NCI-H2107 treated with DMSO at 0.1 percent for 48 hours (cell line): ENCODE measurements around the gene DIP2A.
"Not testable (repeated sequence)": the region's sequence is repeated elsewhere in the genome, so short reads cannot be mapped to it uniquely, and the experiment has no call there.

ENCODE experiments used
- DNase-seq: peaks from one replicate; lab custom pipeline; 2025; ENCODE audit not compliant: unreplicated experiment; lab: John Stamatoyannopoulos, UW

DIP2A gene

DNA sequence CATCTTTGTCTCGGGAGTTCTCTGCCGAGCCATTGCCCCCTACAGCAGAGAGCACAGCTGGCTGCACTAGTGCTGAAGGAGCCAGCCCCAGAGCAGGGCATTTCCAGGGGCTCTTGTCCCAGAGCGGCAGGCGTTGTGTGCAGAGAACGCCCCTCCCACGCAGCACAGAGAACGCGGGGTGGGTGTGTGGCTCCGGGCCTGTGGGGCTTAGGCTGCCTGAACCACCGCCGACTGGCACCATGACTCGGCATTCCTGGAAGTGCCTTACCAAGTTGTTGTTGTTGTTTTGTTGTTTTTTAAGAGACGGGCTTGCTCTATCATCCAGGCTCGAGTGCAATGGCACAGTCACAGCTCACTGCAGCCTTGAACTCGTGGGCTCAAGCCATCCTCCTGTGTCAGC lies 15.8 kb upstream of the DIP2A start:
- DNase-seq, result no peak

GRCh38 chr21:46443910-46444309 lies 14.8 kb upstream of the DIP2A start:
- DNase-seq, result no peak

GRCh38 chr21:46448108-46448507 lies 10.6 kb upstream of the DIP2A start:
- DNase-seq, result no peak

GRCh38 chr21:46448855-46449254 lies 9.8 kb upstream of the DIP2A start:
- not testable (repeated sequence) for DNase-seq

DNA sequence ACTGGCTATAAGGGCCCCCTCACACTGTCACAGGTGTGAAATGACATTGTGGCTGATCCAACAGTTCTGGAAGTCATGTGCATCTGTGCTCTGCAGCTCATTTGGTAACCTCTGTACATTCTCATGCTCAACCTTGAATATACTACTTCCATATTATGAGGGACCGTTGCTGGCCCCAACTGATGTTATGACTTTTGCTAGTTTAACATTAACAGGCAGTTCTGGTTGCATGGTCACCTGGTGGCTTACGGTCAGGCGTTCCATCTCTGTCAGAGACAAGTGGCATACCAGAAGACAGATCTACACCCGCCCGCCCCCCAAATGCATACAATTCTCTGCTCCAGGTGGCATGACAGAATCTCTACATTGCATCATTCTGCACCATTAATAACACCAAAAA lies 6.0 kb upstream of the DIP2A start:
- no peak for DNase-seq

DNA sequence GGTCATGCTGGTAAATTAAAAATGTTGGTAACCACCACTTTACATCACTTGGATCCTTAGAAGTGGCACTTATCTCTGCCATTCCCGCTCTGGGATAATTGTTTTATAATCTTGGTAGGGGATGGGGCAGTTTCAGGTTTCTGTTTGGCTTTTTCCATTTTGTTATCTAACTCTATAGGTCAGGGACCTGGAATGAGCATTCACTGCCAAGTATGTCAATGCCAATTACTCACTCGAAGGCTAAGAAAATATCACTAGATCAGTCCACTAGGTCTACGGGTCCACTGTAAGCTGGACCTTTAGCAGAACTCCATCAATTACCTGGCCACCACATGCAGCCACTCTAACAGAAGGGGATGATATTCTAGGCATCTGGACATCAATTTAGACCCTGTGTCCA lies 4.5 kb upstream of the DIP2A start:
- DNase-seq, result no peak

DNA sequence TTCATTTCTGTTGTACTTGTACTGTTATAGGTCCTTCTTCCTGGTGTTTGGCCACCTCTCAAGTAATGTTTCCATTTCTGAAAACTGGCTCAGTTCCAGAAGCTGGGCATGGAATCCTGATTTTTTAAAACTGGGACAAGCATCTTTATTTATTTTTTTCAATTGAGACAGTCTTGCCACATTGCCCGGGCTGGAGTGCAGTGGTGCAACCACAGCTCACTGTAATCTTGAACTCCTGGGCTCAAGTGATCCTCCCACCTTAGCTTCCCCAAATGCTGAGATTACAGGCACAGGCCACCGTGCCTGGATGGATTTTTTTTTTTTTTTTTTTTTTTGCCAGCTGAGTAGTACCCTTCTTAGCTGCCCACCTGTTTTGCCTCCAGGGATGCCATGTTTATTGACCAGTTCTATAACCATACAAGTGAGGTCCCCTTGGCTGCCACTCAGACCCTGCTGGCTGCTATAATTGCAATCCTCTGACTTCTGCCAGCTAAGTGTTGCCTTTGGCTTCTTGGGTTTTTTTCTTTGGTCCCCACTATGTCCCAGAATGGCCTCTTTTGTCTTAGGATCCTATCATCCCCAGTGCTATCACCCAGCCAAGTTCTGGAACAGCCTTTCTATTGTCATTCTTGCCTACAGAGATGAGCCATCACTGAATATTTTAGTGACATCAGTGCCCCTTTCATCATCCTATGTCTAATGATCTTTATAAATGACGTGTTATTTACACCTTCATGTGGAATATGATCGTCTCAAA lies 3.9 kb upstream of the DIP2A start:
- no peak for DNase-seq

DNA sequence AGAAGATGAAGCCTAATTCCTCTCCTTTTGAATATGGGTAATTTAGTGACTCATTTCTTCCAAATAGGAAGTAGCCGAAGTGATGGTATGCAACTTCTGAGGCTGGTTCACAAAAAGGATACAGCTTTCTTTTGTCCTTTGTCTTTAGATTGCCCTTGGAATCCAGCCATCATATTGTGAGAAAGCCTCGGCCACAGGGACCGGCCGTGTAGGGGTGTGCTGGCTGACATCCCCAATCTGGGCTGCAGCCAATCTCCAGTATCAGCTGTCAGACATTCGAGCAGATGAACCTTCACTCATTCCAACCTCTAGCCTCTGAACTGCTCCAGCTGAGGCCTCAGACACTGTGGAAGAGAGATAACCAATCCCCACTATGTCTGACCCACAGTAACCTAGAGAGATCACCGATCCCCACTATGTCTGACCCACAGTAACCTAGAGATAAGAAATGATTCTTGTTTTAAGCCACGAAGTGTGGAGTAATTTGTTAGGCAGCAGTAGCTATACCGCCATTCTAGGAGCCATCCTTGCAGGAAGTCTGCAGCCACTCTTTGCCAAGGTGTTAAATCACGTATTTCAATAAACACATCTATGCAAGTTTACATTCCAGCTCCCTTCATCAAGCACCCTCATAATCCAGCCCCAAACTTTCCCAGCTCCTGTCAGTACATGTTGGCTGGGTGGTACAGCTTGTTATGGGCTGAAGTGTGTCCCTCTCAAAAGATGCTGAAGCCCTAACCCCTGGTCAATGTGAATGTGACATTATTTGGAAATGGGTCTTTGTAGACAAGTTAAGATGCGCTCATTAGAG lies 2.9 kb upstream of the DIP2A start:
- no peak for DNase-seq

DNA sequence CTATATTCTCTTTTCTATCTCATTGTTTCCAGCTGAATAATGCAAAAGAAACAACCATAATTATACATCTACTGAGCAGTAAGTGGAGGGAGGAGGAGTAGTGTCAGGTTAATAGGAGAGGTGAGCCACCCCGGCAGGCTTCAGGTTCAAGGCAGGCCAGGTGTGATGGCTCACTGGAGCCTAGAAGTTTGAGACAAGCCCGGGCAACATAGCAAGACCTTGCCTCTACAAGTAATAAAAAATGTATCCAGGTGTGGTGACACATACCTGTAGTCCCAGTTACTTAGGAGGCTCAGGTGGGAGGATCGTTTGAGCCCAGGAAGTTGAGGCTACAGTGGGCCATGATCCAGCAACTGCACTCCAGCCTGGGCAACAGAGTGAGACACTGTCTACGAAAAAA lies 1.9 kb upstream of the DIP2A start:
- no peak for DNase-seq

DNA sequence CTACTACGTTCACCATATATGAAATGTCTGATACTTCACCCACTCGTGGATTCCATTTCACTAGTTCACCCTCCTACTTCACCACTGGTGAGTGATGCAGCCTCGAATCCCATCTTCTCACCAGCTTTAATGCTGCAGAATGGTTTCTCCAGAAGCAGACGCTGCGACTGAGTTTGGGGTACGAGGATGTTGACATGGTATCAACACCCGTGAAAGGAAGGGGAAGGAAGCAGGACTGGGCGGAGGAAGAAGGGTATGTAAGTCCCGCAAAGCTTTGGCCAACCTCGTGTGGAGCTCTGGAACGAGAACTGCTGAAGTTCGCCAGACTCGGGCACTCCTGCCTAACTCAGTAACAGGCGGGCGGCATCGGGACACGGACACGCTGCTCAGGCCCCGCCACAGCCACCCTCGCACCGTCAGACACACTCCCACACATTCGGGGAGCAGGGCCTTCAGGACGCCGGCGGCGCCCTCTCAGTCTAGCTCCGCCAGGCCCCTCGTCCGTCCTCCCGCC lies 833 bp upstream of the DIP2A start:
- no peak for DNase-seq

DNA sequence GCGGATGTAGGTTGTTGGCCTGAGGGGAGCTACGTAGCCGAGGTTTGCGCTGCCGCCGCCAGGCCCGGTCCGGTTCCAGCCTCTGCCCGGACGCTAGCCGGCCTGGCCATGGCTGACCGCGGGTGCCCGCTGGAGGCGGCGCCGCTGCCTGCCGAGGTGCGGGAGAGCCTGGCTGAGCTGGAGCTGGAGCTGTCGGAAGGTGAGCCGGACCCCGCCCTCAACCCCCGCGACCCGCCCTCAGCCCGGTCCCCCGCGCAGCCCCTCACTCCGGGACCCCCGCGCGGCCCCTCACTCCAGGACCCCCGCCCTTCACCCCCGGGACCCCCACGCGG lies 299 bp downstream of the DIP2A start:
- DNase-seq, result no peak

GRCh38 chr21:46459356-46460112 lies 843 bp downstream of the DIP2A start:
- DNase-seq, result no peak

DNA sequence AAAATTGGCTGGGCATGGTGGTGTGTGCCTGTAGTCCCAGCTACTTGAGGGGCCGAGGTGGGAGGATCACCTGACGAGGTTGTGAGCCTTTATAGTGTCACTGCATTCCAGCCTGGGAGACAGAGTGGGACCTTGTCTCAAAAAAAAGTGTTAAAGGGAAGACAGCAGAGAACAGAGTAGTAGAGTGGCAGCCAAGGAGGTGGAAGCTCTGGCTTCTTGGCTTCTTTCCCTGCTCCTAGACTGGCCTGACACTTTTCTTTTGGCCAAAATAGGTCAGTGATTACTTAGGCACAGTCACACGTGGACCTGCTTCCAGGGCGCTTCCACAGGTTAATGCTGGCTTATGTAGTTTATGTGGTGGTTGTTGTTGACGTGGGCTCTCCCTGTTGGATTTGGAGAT lies 3.2 kb downstream of the DIP2A start:
- DNase-seq, result no peak

DNA sequence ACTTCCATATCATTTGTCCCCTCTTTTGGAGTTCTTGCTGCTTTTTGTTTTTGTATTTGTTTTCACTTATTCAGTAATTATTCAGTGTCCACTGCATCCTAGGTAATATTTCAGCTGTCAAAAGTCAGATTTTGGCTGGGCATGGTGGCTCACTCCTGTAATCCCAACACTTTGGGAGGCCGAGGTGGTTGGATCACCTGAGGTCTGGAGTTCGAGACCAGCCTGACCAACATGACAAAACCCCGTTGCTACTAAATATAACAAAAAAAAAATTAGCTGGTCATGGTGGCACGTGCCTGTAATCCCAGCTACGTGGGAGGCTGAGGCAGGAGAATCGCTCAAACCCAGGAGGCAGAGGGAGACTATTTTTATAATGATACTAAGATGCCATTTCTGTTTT lies 6.5 kb downstream of the DIP2A start:
- DNase-seq, result not testable (repeated sequence)

DNA sequence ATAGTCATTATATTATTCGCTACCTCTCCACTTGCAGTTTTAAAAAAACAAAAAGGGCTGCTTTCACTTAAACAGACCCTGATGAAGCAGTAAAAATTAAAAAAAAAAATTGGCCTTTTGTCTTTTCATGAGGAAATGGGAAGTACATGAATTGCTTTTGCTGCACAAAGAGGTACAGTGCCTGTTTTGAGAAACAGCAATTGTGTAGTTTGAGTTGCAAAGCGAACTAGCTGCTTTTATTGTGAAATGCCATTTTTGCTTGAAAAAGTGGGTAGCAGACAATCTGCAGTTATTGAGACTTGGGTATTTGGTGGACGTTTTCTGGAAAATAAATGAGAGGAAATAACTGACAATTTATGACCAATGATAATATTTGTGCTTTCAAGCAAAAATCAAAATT lies 7.0 kb downstream of the DIP2A start:
- DNase-seq, result no peak

GRCh38 chr21:46468108-46468774 lies 9.6 kb downstream of the DIP2A start:
- no peak for DNase-seq

DNA sequence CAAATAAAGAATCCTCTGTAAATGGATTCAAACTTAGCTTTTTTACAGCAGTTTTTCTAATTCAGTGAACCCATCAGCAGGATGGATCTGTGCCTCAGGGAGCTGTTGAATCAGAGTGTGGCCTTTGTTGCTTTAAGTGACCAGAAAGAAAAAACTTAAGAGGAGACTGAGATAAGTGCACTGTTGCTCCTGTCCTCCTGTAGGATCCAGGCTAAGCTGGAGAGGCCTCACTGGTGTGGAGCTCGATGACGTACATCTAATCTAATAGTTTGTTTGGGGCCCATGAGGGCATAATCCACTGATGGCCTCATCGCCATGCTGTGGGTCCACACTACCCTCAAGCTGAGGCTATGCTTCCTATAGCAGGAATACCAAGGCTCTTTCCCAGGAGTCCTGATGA lies 10.6 kb downstream of the DIP2A start:
- no peak for DNase-seq

DNA sequence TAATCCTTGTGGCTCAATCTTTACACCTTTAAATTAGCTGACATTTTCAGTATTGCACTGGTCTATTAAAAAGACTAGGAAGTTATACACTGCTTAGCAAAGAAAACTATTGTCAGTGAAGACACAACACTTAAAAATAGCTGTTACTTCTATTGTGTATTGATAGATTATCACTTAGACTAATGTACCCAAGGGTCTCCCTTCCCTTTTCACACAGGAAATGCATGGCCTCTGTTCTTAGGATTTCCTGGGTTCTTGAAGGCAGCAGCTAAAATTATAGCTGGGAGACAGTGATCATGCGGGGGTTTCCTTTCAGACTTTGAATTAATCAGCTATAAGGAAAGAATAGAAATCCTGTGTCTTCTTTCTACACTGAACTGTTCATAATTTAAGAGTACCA lies 12.8 kb downstream of the DIP2A start:
- no peak for DNase-seq

DNA sequence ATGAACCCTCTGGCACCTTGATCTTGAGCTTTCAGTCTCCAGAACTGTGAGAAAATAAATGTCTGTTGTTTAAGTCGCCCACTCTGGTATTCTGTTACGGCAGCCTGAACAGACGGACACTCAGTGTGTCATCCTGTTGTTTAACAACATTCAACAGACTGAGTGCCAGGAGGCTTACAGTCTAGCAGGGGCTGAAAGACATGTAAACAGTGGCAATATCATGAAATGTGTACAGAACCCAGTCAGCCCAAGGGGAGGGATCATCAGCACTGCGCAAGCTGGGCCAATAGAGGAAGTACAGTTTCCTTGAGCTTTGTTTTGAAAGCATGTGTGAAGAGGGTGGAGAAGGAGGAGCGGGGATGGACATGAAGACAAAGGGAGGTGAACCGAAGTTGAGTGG lies 13.6 kb downstream of the DIP2A start:
- no peak for DNase-seq

DNA sequence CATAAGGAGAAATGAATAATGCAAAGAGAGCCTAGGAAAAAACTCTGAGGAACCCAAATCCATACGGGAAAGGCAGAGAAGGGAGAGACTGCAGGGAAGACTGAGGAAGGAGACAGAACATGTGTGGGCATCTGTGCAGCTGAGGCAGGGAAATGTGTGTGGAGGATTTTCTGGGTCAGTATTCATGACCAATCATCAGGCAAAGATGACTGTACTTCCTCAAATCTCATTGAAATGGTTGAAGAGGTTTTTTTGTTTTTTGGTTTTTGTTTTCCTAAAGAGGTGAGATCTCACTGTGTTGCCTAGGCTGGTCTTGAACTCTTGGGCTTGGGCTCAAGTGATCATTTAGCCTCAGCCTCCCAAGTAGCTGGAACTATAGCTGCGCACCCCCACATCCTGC lies 15.7 kb downstream of the DIP2A start:
- no peak for DNase-seq

DNA sequence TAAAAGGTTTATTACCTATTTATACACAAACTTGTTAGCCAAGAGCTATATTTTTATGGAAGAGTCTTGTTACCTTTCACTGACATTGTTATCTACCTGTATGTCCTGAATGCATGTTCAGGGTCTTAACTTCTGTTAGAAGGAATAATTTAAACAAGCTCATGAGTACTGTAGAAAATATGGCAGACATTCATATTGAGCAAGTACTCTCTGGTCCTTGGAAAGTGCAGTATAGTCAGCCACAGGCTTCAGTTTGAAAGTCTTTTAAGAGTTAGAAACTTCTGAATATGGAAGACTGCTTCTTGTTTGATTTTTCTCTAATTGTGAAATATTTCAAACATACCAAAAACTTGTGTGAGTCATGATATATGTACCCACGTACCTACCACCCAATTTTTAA lies 16.6 kb downstream of the DIP2A start:
- DNase-seq, result no peak
